ENCODE results near the gene CELA1. TPM values are rescaled to one million over a fixed set of nuclear protein-coding genes. Genes with fewer than 3 reads are reported as not detected.

Gene CELA1
- total and polyA plus RNA-seq, 10 of the 15 experiments (the other 5 are each of a cell fraction or from before 2014, with no cell fraction given) = not detected

DNA sequence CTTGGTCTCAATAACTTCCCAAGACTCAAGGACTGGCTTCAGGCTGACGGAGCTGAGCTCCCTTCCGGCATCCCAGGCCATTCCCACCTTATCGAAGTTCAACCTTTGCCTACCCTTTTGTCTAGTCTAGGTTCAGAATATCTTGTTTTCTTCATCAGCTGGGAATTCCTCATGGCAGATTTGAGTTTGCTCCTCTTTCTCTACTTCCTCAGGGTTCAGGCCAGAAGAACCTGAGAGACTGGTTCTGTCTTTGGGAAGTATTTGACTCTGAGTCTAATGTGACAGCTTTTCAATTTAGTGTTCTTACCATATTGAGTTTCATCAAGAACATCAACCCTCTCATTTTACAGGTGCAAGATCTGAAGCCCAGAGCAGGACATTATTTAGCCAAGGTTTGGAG lies 24.6 kb downstream of the CELA1 start:
- H3K4me1 ChIP-seq (ENCODE audit: control insufficient read depth, insufficient read depth, low read length) = peaks cover 52% of the 10 kb centered on the region
- ChIA-PET POLR2A (interaction anchor here (0.9 to 1.0 kb wide), 2 partner anchors 19 to 268 kb away, joined by 3 to 4 read pairs; no protein-coding TSS in a partner anchor), SMC1A (ENCODE audit: uncharacterized antibody, unreplicated experiment) (interaction anchor here (0.9 to 7.3 kb wide), 8 partner anchors 10 to 59 kb away, joined by 3 to 58 read pairs (median 6); partner anchors contain the start of gene SMAGP), RAD21 (ENCODE audit: unreplicated experiment) (interaction anchor here (1.0 to 3.8 kb wide), 3 partner anchors 16 to 557 kb away, joined by 3 to 14 read pairs (median 3); no protein-coding TSS in a partner anchor), CTCF (interaction anchor here (0.8 to 4.1 kb wide), 4 partner anchors 19 to 568 kb away, joined by 3 to 54 read pairs (median 5); no protein-coding TSS in a partner anchor)
- DNase-seq (ENCODE audit: low read depth, low spot score) = no peak
- intact Hi-C loops (cut with micrococcal nuclease; ENCODE audit: unreplicated experiment) (loop anchor here (10.0 kb wide), 1 partner anchor 557 kb away; the partner anchor contains the start of gene ATF1), in situ Hi-C loops (cut with MboI) (no loop called here)
- no TSS peak for BruUV-seq (replicated peaks)
- H3K79me2 ChIP-seq (ENCODE audit: control insufficient read depth, insufficient read depth, low read length) = peaks cover 31% of the 10 kb centered on the region
- no peak overlapping the region for H3K9ac ChIP-seq (ENCODE audit: control insufficient read depth, insufficient read depth, low read length)
- no peaks in the 10 kb centered on the region for H4K20me1 ChIP-seq (ENCODE audit: control insufficient read depth, insufficient read depth)
- 67% methylated on average over 3 of the region's 3 CpGs for WGBS (ENCODE audit: insufficient coverage, insufficient replicate concordance, low lambda C conversion rate, missing lambda C conversion rate)
- no peak for FAIRE-seq
- ATAC-seq = no peak
- no peaks in the 10 kb centered on the region for H3K9me3 ChIP-seq (replicated peaks; ENCODE audit: control insufficient read depth, insufficient read depth, low read length)
- peak overlapping the region; percentile 68; the same call in 1 of the 2 replicates for H3K27ac ChIP-seq (ENCODE audit: control insufficient read depth, insufficient read depth)
- H2AFZ ChIP-seq (ENCODE audit: control insufficient read depth, low read depth, low read length) = no peak overlapping the region
- peak overlapping the region; percentile 55 for H3K4me3 ChIP-seq
- no peaks in the 10 kb centered on the region for H3K36me3 ChIP-seq (ENCODE audit: control insufficient read depth in 2 of 2, insufficient read depth in 2 of 2, low read length in 1 of 2)
- H3K4me2 ChIP-seq (ENCODE audit: control insufficient read depth, insufficient read depth) = peak overlapping the region; percentile 62
- no peaks in the 10 kb centered on the region for H3K27me3 ChIP-seq (replicated peaks in 1 of 2; ENCODE audit: control insufficient read depth in 2 of 2, insufficient read depth in 2 of 2, low read length in 1 of 2)
- TF ChIP-seq, protein P1, sequence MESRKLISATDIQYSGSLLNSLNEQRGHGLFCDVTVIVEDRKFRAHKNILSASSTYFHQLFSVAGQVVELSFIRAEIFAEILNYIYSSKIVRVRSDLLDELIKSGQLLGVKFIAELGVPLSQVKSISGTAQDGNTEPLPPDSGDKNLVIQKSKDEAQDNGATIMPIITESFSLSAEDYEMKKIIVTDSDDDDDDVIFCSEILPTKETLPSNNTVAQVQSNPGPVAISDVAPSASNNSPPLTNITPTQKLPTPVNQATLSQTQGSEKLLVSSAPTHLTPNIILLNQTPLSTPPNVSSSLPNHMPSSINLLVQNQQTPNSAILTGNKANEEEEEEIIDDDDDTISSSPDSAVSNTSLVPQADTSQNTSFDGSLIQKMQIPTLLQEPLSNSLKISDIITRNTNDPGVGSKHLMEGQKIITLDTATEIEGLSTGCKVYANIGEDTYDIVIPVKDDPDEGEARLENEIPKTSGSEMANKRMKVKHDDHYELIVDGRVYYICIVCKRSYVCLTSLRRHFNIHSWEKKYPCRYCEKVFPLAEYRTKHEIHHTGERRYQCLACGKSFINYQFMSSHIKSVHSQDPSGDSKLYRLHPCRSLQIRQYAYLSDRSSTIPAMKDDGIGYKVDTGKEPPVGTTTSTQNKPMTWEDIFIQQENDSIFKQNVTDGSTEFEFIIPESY (IDR thresholded peaks at IDR 0.05) = no peak
- TF ChIP-seq ZNF207 (IDR thresholded peaks at IDR 0.05; ENCODE audit: borderline replicate concordance) (no peak), RAD21 (IDR thresholded peaks at IDR 0.05; ENCODE audit: insufficient read depth, low read depth, low read length) (no peak), BMI1 (IDR thresholded peaks at IDR 0.05; ENCODE audit: borderline replicate concordance) (no peak)
- TF ChIP-seq, protein P2, sequence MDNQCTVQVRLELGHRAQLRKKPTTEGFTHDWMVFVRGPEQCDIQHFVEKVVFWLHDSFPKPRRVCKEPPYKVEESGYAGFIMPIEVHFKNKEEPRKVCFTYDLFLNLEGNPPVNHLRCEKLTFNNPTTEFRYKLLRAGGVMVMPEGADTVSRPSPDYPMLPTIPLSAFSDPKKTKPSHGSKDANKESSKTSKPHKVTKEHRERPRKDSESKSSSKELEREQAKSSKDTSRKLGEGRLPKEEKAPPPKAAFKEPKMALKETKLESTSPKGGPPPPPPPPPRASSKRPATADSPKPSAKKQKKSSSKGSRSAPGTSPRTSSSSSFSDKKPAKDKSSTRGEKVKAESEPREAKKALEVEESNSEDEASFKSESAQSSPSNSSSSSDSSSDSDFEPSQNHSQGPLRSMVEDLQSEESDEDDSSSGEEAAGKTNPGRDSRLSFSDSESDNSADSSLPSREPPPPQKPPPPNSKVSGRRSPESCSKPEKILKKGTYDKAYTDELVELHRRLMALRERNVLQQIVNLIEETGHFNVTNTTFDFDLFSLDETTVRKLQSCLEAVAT (IDR thresholded peaks at IDR 0.05) = no peak
